OCI-LY3 (cell line): ENCODE measurements around the gene TTC7B.
A peak's percentile ranks its signal among the peaks of the same experiment; 100 is the strongest.

Source experiments
- H2AFZ ChIP-seq: fragments of 200-600, 300-600 bp; shearing (Covaris generic); 2 replicates; pipeline ENCODE4 v1.6.0; 2014; ENCODE audit warnings: antibody characterized with exemption, low read depth, low read length
- H3K27ac ChIP-seq: fragments of 200-600, 300-600 bp; sonication (generic); 2 replicates; pipeline ENCODE4 v1.5.1; 2014; ENCODE audit warnings: mild to moderate bottlenecking, low read length, moderate library complexity, mixed read lengths
- H3K27me3 ChIP-seq: fragments of 200-600, 300-600 bp; sonication (generic); 2 replicates; pipeline ENCODE4 v1.6.1; 2014; ENCODE audit warnings: low read depth, low read length, mixed read lengths
- H3K36me3 ChIP-seq: fragments of 200-600, 300-600 bp; sonication (generic); replicated peaks from 2 replicates; pipeline ENCODE3; 2014; ENCODE audit warnings: low read depth, low read length, mixed read lengths
- H3K4me1 ChIP-seq: fragments of 300-600, 200-600 bp; sonication (generic); 2 replicates; pipeline ENCODE4 v1.6.1; 2014; ENCODE audit warnings: low read length, mixed read lengths
- H3K4me2 ChIP-seq: fragments of 200-600, 300-600 bp; sonication (generic); 2 replicates; pipeline ENCODE4 v1.6.1; 2014; ENCODE audit warnings: low read length, mixed read lengths
- H3K4me3 ChIP-seq: fragments of 300-600, 200-600 bp; sonication (generic); 2 replicates; pipeline ENCODE4 v1.5.1; 2014; ENCODE audit warnings: antibody characterized with exemption, mild to moderate bottlenecking, low read length, moderate library complexity
- H3K79me2 ChIP-seq: fragments of 300-600, 200-600 bp; shearing (Covaris generic); 2 replicates; pipeline ENCODE4 v1.6.1; 2014; ENCODE audit warnings: mild to moderate bottlenecking, low read length, mixed read lengths
- H3K9ac ChIP-seq: fragments of 300-600, 200-600 bp; shearing (Covaris generic); 2 replicates; pipeline ENCODE4 v1.6.0; 2014; ENCODE audit warnings: mild to moderate bottlenecking, low read length, moderate library complexity
- H3K9me3 ChIP-seq: fragments of 200-600, 300-600 bp; shearing (Covaris generic); 2 replicates; pipeline ENCODE4 v1.6.1; 2014; ENCODE audit warnings: low read length, mixed read lengths; ENCODE audit not compliant: insufficient read depth
- H4K20me1 ChIP-seq: fragments of 200-600, 300-600 bp; sonication (generic); 2 replicates; pipeline ENCODE4 v1.6.1; 2016; ENCODE audit warnings: low read length, mixed read lengths; ENCODE audit not compliant: insufficient read depth
- CTCF ChIP-seq: fragments of 200-600, 300-600 bp; sonication (generic); IDR thresholded peaks from 2 replicates; pipeline ENCODE4 v1.5.1; 2014; ENCODE audit warnings: antibody characterized with exemption, low read length, low read depth
- EZH2phosphoT487 ChIP-seq: fragments of 200-600 bp; shearing (Covaris generic); IDR thresholded peaks from 2 replicates; pipeline ENCODE4 v1.6.1; 2018; ENCODE audit warnings: antibody characterized with exemption, mixed run types, low read depth

The TTC7B gene

GRCh38 chr14:90704738-90705392, 111.4 kb downstream of the TTC7B start:
- Histone ChIP-seq H3K36me3 (no peaks in the 10 kb centered on the region), H4K20me1 (no peaks in the 10 kb centered on the region), H2AFZ (no peak overlapping the region), H3K79me2 (no peaks in the 10 kb centered on the region), H3K27ac (no peak overlapping the region), H3K9me3 (no peaks in the 10 kb centered on the region), H3K9ac (no peak overlapping the region), H3K27me3 (no peaks in the 10 kb centered on the region), H3K4me2 (no peak overlapping the region), H3K4me1 (peaks cover 10% of the 10 kb centered on the region), H3K4me3 (no peak overlapping the region)
- no peak for TF ChIP-seq CTCF

- no peaks in the 10 kb centered on the region for H3K27me3 ChIP-seq
- H3K36me3 ChIP-seq: no peaks in the 10 kb centered on the region
- no peak overlapping the region for H2AFZ ChIP-seq
- no peaks in the 10 kb centered on the region for H4K20me1 ChIP-seq
- H3K4me2 ChIP-seq: no peak overlapping the region
- H3K4me3 ChIP-seq: no peak overlapping the region
- H3K79me2 ChIP-seq: no peaks in the 10 kb centered on the region
- TF ChIP-seq EZH2phosphoT487: no peak
- no peak for TF ChIP-seq CTCF
- no peak overlapping the region for H3K9ac ChIP-seq
- H3K4me1 ChIP-seq: peaks cover 10% of the 10 kb centered on the region
- H3K9me3 ChIP-seq: no peaks in the 10 kb centered on the region
- H3K27ac ChIP-seq: no peak overlapping the region
Observed at GRCh38 chr14:90703841-90704737, 112.1 kb downstream of the TTC7B start.

GRCh38 chr14:90700933-90701776, 115.1 kb downstream of the TTC7B start:
- H3K36me3 ChIP-seq: no peaks in the 10 kb centered on the region
- H3K79me2 ChIP-seq: no peaks in the 10 kb centered on the region
- no peak overlapping the region for H3K27ac ChIP-seq
- no peaks in the 10 kb centered on the region for H3K9me3 ChIP-seq
- peak overlapping the region; percentile 26; the same call in 1 of the 2 replicates for H3K4me2 ChIP-seq
- no peak overlapping the region for H3K9ac ChIP-seq
- H2AFZ ChIP-seq: no peak overlapping the region
- no peak overlapping the region for H3K4me3 ChIP-seq
- H3K4me1 ChIP-seq: peaks cover 16% of the 10 kb centered on the region
- TF ChIP-seq CTCF: no peak
- no peak for TF ChIP-seq EZH2phosphoT487
- H3K27me3 ChIP-seq: no peaks in the 10 kb centered on the region
- no peaks in the 10 kb centered on the region for H4K20me1 ChIP-seq

- Histone ChIP-seq H2AFZ (no peak overlapping the region), H4K20me1 (no peaks in the 10 kb centered on the region), H3K79me2 (no peaks in the 10 kb centered on the region), H3K4me2 (no peak overlapping the region), H3K4me3 (no peak overlapping the region), H3K9me3 (no peaks in the 10 kb centered on the region), H3K4me1 (peaks cover 16% of the 10 kb centered on the region), H3K9ac (no peak overlapping the region), H3K27ac (no peak overlapping the region), H3K36me3 (no peaks in the 10 kb centered on the region), H3K27me3 (no peaks in the 10 kb centered on the region)
- TF ChIP-seq EZH2phosphoT487 (no peak), CTCF (no peak)
Observed at GRCh38 chr14:90699016-90699415, 117.2 kb downstream of the TTC7B start.
